ENCODE data around the gene PODXL2. TPM values are rescaled to one million over a fixed set of nuclear protein-coding genes. Genes with fewer than 3 reads are reported as not detected.
A peak's percentile ranks its signal among the peaks of the same experiment; 100 is the strongest.

PODXL2 gene
- total RNA-seq, 1 experiment from 2014 or later, result 5.7 TPM

GRCh38 chr3:127722091-127722784 lies 93.3 kb downstream of the PODXL2 start:
- H3K9me3 ChIP-seq (ENCODE audit: control insufficient read depth in 1 of 2, insufficient read depth in 1 of 2, low read depth in 1 of 2, low read length in 2 of 2), result no peaks in the 10 kb centered on the region
- ChIA-PET POLR2A (no interaction called here), CTCF (no interaction called here), RAD21 (ENCODE audit: low non-redundant PET in 1 of 2, low total read pairs in 2 of 2, uncharacterized antibody in 2 of 2, unreplicated experiment in 2 of 2) (no interaction called here)
- no peak overlapping the region for H3K27ac ChIP-seq (ENCODE audit: low read depth, low read length)
- no peaks in the 10 kb centered on the region for H3K4me1 ChIP-seq (ENCODE audit: control insufficient read depth in 1 of 2, insufficient read depth in 2 of 2, low read length in 2 of 2)
- intact Hi-C loops (cut with micrococcal nuclease), result no loop called here
- H3K36me3 ChIP-seq (ENCODE audit: control insufficient read depth in 1 of 2, insufficient read depth in 2 of 2, low read length in 2 of 2), result no peaks in the 10 kb centered on the region
- TF ChIP-seq, protein P1, sequence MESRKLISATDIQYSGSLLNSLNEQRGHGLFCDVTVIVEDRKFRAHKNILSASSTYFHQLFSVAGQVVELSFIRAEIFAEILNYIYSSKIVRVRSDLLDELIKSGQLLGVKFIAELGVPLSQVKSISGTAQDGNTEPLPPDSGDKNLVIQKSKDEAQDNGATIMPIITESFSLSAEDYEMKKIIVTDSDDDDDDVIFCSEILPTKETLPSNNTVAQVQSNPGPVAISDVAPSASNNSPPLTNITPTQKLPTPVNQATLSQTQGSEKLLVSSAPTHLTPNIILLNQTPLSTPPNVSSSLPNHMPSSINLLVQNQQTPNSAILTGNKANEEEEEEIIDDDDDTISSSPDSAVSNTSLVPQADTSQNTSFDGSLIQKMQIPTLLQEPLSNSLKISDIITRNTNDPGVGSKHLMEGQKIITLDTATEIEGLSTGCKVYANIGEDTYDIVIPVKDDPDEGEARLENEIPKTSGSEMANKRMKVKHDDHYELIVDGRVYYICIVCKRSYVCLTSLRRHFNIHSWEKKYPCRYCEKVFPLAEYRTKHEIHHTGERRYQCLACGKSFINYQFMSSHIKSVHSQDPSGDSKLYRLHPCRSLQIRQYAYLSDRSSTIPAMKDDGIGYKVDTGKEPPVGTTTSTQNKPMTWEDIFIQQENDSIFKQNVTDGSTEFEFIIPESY (IDR thresholded peaks at IDR 0.05; ENCODE audit: extremely low read depth, insufficient replicate concordance, low read length), result no peak
- no peak for DNase-seq (ENCODE audit: low read depth, low spot score)
- H3K4me3 ChIP-seq (replicated peaks in 1 of 2; ENCODE audit: low read depth in 1 of 2, low read length in 2 of 2), result no peak overlapping the region
- H3K9ac ChIP-seq (ENCODE audit: low read length), result no peak overlapping the region
- H3K9me2 ChIP-seq (ENCODE audit: insufficient read depth), result no peaks in the 10 kb centered on the region
- no peaks in the 10 kb centered on the region for H3K79me2 ChIP-seq (ENCODE audit: insufficient read depth, low read length)
- no peaks in the 10 kb centered on the region for H3K27me3 ChIP-seq (ENCODE audit: insufficient read depth, low read length)
- no TSS peak for BruUV-seq (replicated peaks)
- no peak for ATAC-seq
- no peaks in the 10 kb centered on the region for H4K20me1 ChIP-seq (ENCODE audit: insufficient read depth)
- H2AFZ ChIP-seq (ENCODE audit: low read depth, low read length, poor library complexity, severe bottlenecking), result no peak overlapping the region
- no peak overlapping the region for H3K4me2 ChIP-seq (ENCODE audit: low read length)

Small RNAs within 50 kb of the gene (microRNA-seq; reads per million reads assigned to microRNA genes)
- 10.5 reads per million, percentile 30 among the genes with 10 or more reads in this experiment for gene MIR7976 (ENCODE audit: borderline number of aligned reads)

Other genes starting within 250 kb of the PODXL2 start
- 35.1 TPM for gene TPRA1, start 38.5 kb upstream of the PODXL2 start, total RNA-seq (2021; ENCODE audit: unreplicated experiment)
- 145 TPM for gene MCM2, start 30.8 kb upstream of the PODXL2 start, total RNA-seq (2021; ENCODE audit: unreplicated experiment)
- 19.4 TPM for gene ABTB1, start 43.8 kb downstream of the PODXL2 start, total RNA-seq (2021; ENCODE audit: unreplicated experiment)
- 6.8 TPM for gene MGLL, start 193.3 kb downstream of the PODXL2 start, total RNA-seq (2021; ENCODE audit: unreplicated experiment)